B cell (primary cell): ENCODE measurements around the gene CAPZB. TPM values are rescaled to one million over a fixed set of nuclear protein-coding genes. Genes with fewer than 3 reads are reported as not detected.

Source experiments
- ATAC-seq: fragments of 200-7000 bp; cut with Tn5 transposase; one replicate; pipeline ENCODE4 v1.10.0; 2021; ENCODE audit warnings: low read depth, mild to moderate bottlenecking, moderate number of reproducible peaks, moderate library complexity
- CTCF ChIA-PET: fragments of 350-600 bp; sonication (Branson Sonifier 250); formaldehyde crosslinking; loops from one replicate; lab custom pipeline; 2021; ENCODE audit warnings: antibody characterized with exemption, inconsistent platforms; lab: Charles Lee
- POLR2A ChIA-PET: fragments of 350-600 bp; sonication (Branson Sonifier 250); formaldehyde crosslinking; loops from one replicate; lab custom pipeline; 2021; ENCODE audit warnings: antibody characterized with exemption; lab: Charles Lee
- DNase-seq: peaks from one replicate; pipeline ENCODE4 v3.0.0; 2013
- H2AFZ ChIP-seq: 2 replicates; pipeline ENCODE4 v1.6.1; 2012; ENCODE audit warnings: mild to moderate bottlenecking, low read depth, low read length; ENCODE audit not compliant: insufficient read depth, poor library complexity, severe bottlenecking
- H3K27ac ChIP-seq, 2 donors: 1 replicate in 1 of 2; 2 replicates in 1 of 2; pipeline ENCODE4 v1.5.1; 2012 to 2013; ENCODE audit warnings: low read length in 2 of 2, mild to moderate bottlenecking in 2 of 2, moderate library complexity in 1 of 2
- H3K27me3 ChIP-seq, 4 experiments: fragments of 200-600 bp in 1 of 4; sonication (generic) in 1 of 4; replicated peaks in 1 of 4; 1 replicate in 2 of 4; 2 replicates in 2 of 4; pipeline versions ENCODE4 v1.6.1 to v1.7.0; 2013 to 2016; ENCODE audit warnings: low read length in 3 of 4, mild to moderate bottlenecking in 2 of 4, mixed read lengths in 1 of 4, moderate library complexity in 1 of 4; ENCODE audit not compliant: insufficient read depth in 4 of 4, control insufficient read depth in 3 of 4; ENCODE audit errors: control extremely low read depth in 1 of 4
- H3K36me3 ChIP-seq, 2 experiments: replicated peaks in 1 of 2; 1 replicate in 1 of 2; 2 replicates in 1 of 2; pipeline versions ENCODE4 v1.6.1 to v1.7.1; 2013; ENCODE audit warnings: low read length in 1 of 2; ENCODE audit not compliant: insufficient read depth in 2 of 2, control insufficient read depth in 1 of 2; ENCODE audit errors: control extremely low read depth in 1 of 2, extremely low read depth in 1 of 2
- H3K4me1 ChIP-seq, 2 donors: fragments of 200-600 bp in 1 of 2; sonication (generic) in 1 of 2; 1 replicate in 1 of 2; 2 replicates in 1 of 2; pipeline versions ENCODE4 v1.5.1 to v1.6.1; 2013 to 2017; ENCODE audit warnings: low read length in 2 of 2; ENCODE audit not compliant: control insufficient read depth in 2 of 2, insufficient read depth in 2 of 2
- H3K4me2 ChIP-seq: replicated peaks from 2 replicates; pipeline ENCODE3; 2012; ENCODE audit warnings: mild to moderate bottlenecking, low read depth, low read length; ENCODE audit not compliant: poor library complexity, severe bottlenecking
- H3K4me3 ChIP-seq, 5 experiments: fragments of 200-600 bp in 1 of 5; sonication (generic) in 1 of 5; 1 replicate in 3 of 5; 2 replicates in 2 of 5; pipeline versions ENCODE4 v1.5.1 to v1.7.0; 2011 to 2016; ENCODE audit warnings: low read length in 4 of 5, mild to moderate bottlenecking in 4 of 5, low read depth in 2 of 5, control low read depth in 1 of 5, moderate library complexity in 1 of 5; ENCODE audit not compliant: insufficient read depth in 1 of 5; ENCODE audit errors: control extremely low read depth in 1 of 5, extremely low read depth in 1 of 5
- H3K79me2 ChIP-seq: fragments of 200-600 bp; sonication (generic); one replicate; pipeline ENCODE4 v1.6.0; 2016; ENCODE audit warnings: low read length; ENCODE audit not compliant: control insufficient read depth, insufficient read depth
- H3K9ac ChIP-seq: fragments of 200-600 bp; sonication (generic); 2 replicates; pipeline ENCODE4 v1.6.1; 2017; ENCODE audit warnings: mild to moderate bottlenecking, low read length, moderate library complexity
- H3K9me3 ChIP-seq, 3 donors: one replicate each; pipeline versions ENCODE4 v1.6.1 to v1.7.1; 2013; ENCODE audit warnings: low read length in 2 of 3; ENCODE audit not compliant: control insufficient read depth in 2 of 3, insufficient read depth in 1 of 3; ENCODE audit errors: control extremely low read depth in 1 of 3
- H4K20me1 ChIP-seq: 2 replicates; pipeline ENCODE4 v1.6.0; 2012; ENCODE audit warnings: mild to moderate bottlenecking, low read length; ENCODE audit not compliant: insufficient read depth, control insufficient read depth, poor library complexity, severe bottlenecking
- H3K27ac Mint-ChIP-seq: one replicate; pipeline ENCODE4 v1.8.0; 2021; ENCODE audit warnings: mixed read lengths
- H3K27me3 Mint-ChIP-seq: one replicate; pipeline ENCODE4 v1.8.0; 2021; ENCODE audit warnings: mixed read lengths
- H3K4me1 Mint-ChIP-seq: one replicate; pipeline ENCODE4 v1.8.0; 2021; ENCODE audit warnings: mixed read lengths
- H3K4me3 Mint-ChIP-seq: one replicate; pipeline ENCODE4 v1.8.0; 2021; ENCODE audit warnings: mixed read lengths
- H3K9me3 Mint-ChIP-seq: one replicate; pipeline ENCODE4 v1.8.0; 2022; ENCODE audit warnings: mixed read lengths; ENCODE audit not compliant: insufficient read depth
- EZH2 ChIP-seq: IDR thresholded peaks from 2 replicates; pipeline ENCODE4 v1.6.1; 2012; ENCODE audit warnings: borderline replicate concordance, low read depth, mild to moderate bottlenecking, moderate library complexity, low read length; ENCODE audit not compliant: insufficient read depth, poor library complexity, severe bottlenecking
- WGBS: methylation state at CpG from one replicate; pipeline ENCODE4 v1.1.5; 2013; ENCODE audit warnings: missing lambda C conversion rate; ENCODE audit not compliant: insufficient coverage; 5-methylcytosine and 5-hydroxymethylcytosine counted together
- intact Hi-C: fragments of 100-400 bp; cut with micrococcal nuclease; formaldehyde crosslinking; loops from one replicate; pipeline ENCODE4 v1.10.0; 2022
- polyA plus RNA-seq: library from polyadenylated mRNA; depleted of rRNA; stranded (reverse); fragments of >200 nt; gene quantifications from 2 replicates; pipeline ENCODE4 v1.2.3, GENCODE V29; 2012
- total RNA-seq, 2 donors: library from RNA; stranded (reverse); fragments of 120-200 nt in 1 of 2; gene quantifications; 1 replicate in 1 of 2; 2 replicates in 1 of 2; pipeline versions ENCODE4 v1.2.3 to v1.2.4, GENCODE V29; 2013 to 2022
- TF ChIP-seq, protein P1 (sequence below): fragments of 200-600 bp; IDR thresholded peaks from one replicate; pipeline ENCODE4 v1.8.0; 2022; ENCODE audit warnings: antibody characterized with exemption, mild to moderate bottlenecking

The CAPZB gene
- total and polyA plus RNA-seq, 2 donors (not counting 1 experiment from before 2014, with no cell fraction given): 126 to 193 TPM

DNA sequence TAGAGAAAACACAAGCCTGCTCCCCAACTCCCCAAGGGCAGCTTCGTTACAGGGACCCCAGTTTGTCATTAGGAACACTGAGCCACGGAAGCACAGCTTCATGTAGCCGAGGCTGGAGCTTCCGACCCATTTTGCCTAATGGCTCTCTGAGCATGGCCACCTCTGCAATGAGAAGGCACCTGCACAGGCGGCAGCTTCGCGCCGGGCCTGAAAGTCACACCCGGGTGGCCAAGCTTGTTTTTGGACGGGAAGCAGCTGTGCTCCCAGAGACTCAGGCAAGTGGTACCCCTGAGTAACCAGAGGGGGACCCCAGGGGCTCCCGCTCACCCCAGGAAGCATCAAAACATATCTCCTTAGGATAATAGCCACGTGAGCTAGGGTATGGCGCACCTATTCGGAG lies 92.3 kb downstream of the CAPZB start:
- Histone ChIP-seq H3K4me1 (peaks cover 42 to 72% of the 10 kb centered on the region in 2 donors), H3K9ac (no peak overlapping the region), H3K27me3 (no peaks in the 10 kb centered on the region), H2AFZ (no peak overlapping the region), H3K4me3 (peak overlapping the region in 1 of 5 experiments; percentile 22), H3K27ac (peak overlapping the region; percentile 41 to 51), H3K79me2 (peaks cover 94% of the 10 kb centered on the region), H3K4me2 (peak overlapping the region; percentile 74), H4K20me1 (peaks cover 85% of the 10 kb centered on the region), H3K36me3 (peaks cover 0 to 10% of the 10 kb centered on the region in 2 experiments), H3K9me3 (no peaks in the 10 kb centered on the region)
- Mint-ChIP-seq H3K27me3 (no peaks in the 10 kb centered on the region), H3K4me1 (peaks cover 71% of the 10 kb centered on the region), H3K9me3 (no peaks in the 10 kb centered on the region), H3K27ac (peak overlapping the region; percentile 86), H3K4me3 (peak overlapping the region; percentile 66)
- 39% methylated on average over 14 of the region's 14 CpGs for WGBS
- intact Hi-C loops: loop anchor here (5.0 kb wide), 3 partner anchors 51 to 114 kb away; no protein-coding TSS in a partner anchor
- ChIA-PET POLR2A (interaction anchor here (1.0 to 1.8 kb wide), 3 partner anchors 76 to 113 kb away, joined by 3 to 9 read pairs (median 5); partner anchors contain the start of gene CAPZB), CTCF (interaction anchor here (0.5 to 6.2 kb wide), 17 partner anchors 9 to 686 kb away, joined by 3 to 77 read pairs (median 4); a partner anchor contains a TSS)
- ATAC-seq: peak; percentile 16
- peak; percentile 71 for DNase-seq
- no peak for TF ChIP-seq EZH2
- TF ChIP-seq, protein P1, sequence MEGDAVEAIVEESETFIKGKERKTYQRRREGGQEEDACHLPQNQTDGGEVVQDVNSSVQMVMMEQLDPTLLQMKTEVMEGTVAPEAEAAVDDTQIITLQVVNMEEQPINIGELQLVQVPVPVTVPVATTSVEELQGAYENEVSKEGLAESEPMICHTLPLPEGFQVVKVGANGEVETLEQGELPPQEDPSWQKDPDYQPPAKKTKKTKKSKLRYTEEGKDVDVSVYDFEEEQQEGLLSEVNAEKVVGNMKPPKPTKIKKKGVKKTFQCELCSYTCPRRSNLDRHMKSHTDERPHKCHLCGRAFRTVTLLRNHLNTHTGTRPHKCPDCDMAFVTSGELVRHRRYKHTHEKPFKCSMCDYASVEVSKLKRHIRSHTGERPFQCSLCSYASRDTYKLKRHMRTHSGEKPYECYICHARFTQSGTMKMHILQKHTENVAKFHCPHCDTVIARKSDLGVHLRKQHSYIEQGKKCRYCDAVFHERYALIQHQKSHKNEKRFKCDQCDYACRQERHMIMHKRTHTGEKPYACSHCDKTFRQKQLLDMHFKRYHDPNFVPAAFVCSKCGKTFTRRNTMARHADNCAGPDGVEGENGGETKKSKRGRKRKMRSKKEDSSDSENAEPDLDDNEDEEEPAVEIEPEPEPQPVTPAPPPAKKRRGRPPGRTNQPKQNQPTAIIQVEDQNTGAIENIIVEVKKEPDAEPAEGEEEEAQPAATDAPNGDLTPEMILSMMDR: no peak

DNA sequence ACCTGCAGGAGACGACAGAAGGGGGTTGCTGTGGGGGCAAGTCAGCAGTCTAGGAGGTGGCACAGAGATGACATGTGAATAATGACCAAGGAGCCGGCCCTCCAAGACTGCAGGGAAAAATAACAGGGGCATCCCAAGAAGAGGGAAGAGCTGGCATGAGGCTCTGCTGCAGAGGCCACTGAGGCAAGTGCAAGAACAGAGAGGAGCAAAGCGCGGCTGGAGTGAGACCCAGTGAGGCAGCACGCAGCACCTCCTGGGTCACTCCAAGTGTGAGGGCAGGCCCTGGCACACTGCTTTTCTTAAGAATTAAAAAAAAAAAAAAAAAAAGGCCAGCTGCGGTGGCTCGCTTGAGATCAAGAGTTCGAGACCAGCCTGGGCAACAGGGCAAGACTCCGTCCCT lies 93.1 kb downstream of the CAPZB start:
- Histone ChIP-seq H3K9ac (peak overlapping the region; percentile 59), H3K36me3 (peaks cover 0 to 10% of the 10 kb centered on the region in 2 experiments), H2AFZ (no peak overlapping the region), H3K27ac (peak overlapping the region; percentile 74 to 84), H3K4me2 (peak overlapping the region; percentile 74), H3K79me2 (peaks cover 94% of the 10 kb centered on the region), H4K20me1 (peaks cover 85% of the 10 kb centered on the region), H3K27me3 (no peaks in the 10 kb centered on the region), H3K4me3 (no peak overlapping the region), H3K9me3 (no peaks in the 10 kb centered on the region), H3K4me1 (peaks cover 42 to 72% of the 10 kb centered on the region in 2 donors)
- H3K27ac Mint-ChIP-seq: peak overlapping the region; percentile 93
- H3K4me1 Mint-ChIP-seq: peaks cover 76% of the 10 kb centered on the region
- TF ChIP-seq, protein P1: no peak
- H3K4me3 Mint-ChIP-seq: peak overlapping the region; percentile 70
- H3K27me3 Mint-ChIP-seq: no peaks in the 10 kb centered on the region
- no peak for DNase-seq
- intact Hi-C loops: loop anchor here (5.0 kb wide), 3 partner anchors 50 to 115 kb away; no protein-coding TSS in a partner anchor
- H3K9me3 Mint-ChIP-seq: no peaks in the 10 kb centered on the region
- ChIA-PET POLR2A (interaction anchor here (1.0 to 1.8 kb wide), 4 partner anchors 69 to 93 kb away, joined by 3 to 9 read pairs (median 4); partner anchors contain the start of gene CAPZB), CTCF (interaction anchor here (0.9 to 6.2 kb wide), 14 partner anchors 8 to 259 kb away, joined by 3 to 77 read pairs (median 4); a partner anchor contains a TSS)
- no peak for ATAC-seq
- WGBS: 77% methylated on average over 5 of the region's 9 CpGs
